Measurements from ENCODE around the gene MRPS34. TPM values are rescaled to one million over a fixed set of nuclear protein-coding genes. Genes with fewer than 3 reads are reported as not detected.

MRPS34 gene
- total RNA-seq, 1 experiment from 2014 or later = 109 TPM

GRCh38 chr16:1775006-1775845 lies 2.3 kb upstream of the MRPS34 start:
- no peak for TF ChIP-seq CTCF (IDR thresholded peaks at IDR 0.05; ENCODE audit: insufficient read depth in 1 of 2, low read depth in 1 of 2, low read length in 1 of 2, severe bottlenecking in 1 of 2, unreplicated experiment in 1 of 2)
- no peaks in the 10 kb centered on the region for H3K9me3 ChIP-seq
- no peaks in the 10 kb centered on the region for H3K27me3 ChIP-seq (replicated peaks; ENCODE audit: control insufficient read depth, insufficient read depth, low read length)
- Mint-ChIP-seq H3K27me3 (ENCODE audit: insufficient read depth, unreplicated experiment) (no peaks in the 10 kb centered on the region), H3K27ac (ENCODE audit: unreplicated experiment) (no peak overlapping the region), H3K36me3 (ENCODE audit: insufficient read depth, unreplicated experiment) (peaks cover 77% of the 10 kb centered on the region), H3K4me3 (ENCODE audit: unreplicated experiment) (no peak overlapping the region), H3K9me3 (ENCODE audit: unreplicated experiment) (no peaks in the 10 kb centered on the region), H3K4me1 (ENCODE audit: low read depth, unreplicated experiment) (no peaks in the 10 kb centered on the region)
- intact Hi-C loops (cut with micrococcal nuclease; ENCODE audit: unreplicated experiment) = no loop called here
- no TSS peak for BruUV-seq (replicated peaks)
- no peak for DNase-seq
- CTCF ChIA-PET = interaction anchor here (1.5 to 1.6 kb wide), 2 partner anchors 7 to 70 kb away, joined by 4 to 10 read pairs; partner anchors contain the start of genes MAPK8IP3, NUBP2 and SPSB3
- POLR2A ChIA-PET = interaction anchor here (1.1 kb wide), 1 partner anchor 7 kb away, joined by 4 read pairs; the partner anchor contains the start of genes NUBP2 and SPSB3
- H3K4me1 ChIP-seq = peaks cover 8% of the 10 kb centered on the region
- H3K4me3 ChIP-seq (ENCODE audit: low read depth, low read length) = no peak overlapping the region; the same call in 1 of the 2 replicates
- no peaks in the 10 kb centered on the region for H3K36me3 ChIP-seq (ENCODE audit: control insufficient read depth, insufficient read depth, low read length)

GRCh38 chr16:1774448-1774780 lies 1.5 kb upstream of the MRPS34 start:
- H3K4me1 Mint-ChIP-seq (ENCODE audit: low read depth, unreplicated experiment) = no peaks in the 10 kb centered on the region
- H3K27ac Mint-ChIP-seq (ENCODE audit: unreplicated experiment) = no peak overlapping the region
- no peak for DNase-seq
- ChIA-PET CTCF (interaction anchor here (1.5 to 1.6 kb wide), 2 partner anchors 8 to 69 kb away, joined by 4 to 10 read pairs; partner anchors contain the start of genes MAPK8IP3, NUBP2 and SPSB3), POLR2A (interaction anchor here (1.1 kb wide), 1 partner anchor 8 kb away, joined by 4 read pairs; the partner anchor contains the start of genes NUBP2 and SPSB3)
- peak overlapping the region; percentile 78 for H3K4me3 Mint-ChIP-seq (ENCODE audit: unreplicated experiment)
- BruUV-seq (replicated peaks) = no TSS peak
- peak overlapping the region; percentile 93 for H3K4me3 ChIP-seq (ENCODE audit: low read depth, low read length)
- TF ChIP-seq CTCF (IDR thresholded peaks at IDR 0.05; ENCODE audit: insufficient read depth in 1 of 2, low read depth in 1 of 2, low read length in 1 of 2, severe bottlenecking in 1 of 2, unreplicated experiment in 1 of 2) = no peak
- H3K36me3 Mint-ChIP-seq (ENCODE audit: insufficient read depth, unreplicated experiment) = peaks cover 78% of the 10 kb centered on the region
- H3K4me1 ChIP-seq = peaks cover 8% of the 10 kb centered on the region
- H3K9me3 ChIP-seq = no peaks in the 10 kb centered on the region
- H3K9me3 Mint-ChIP-seq (ENCODE audit: unreplicated experiment) = no peaks in the 10 kb centered on the region
- intact Hi-C loops (cut with micrococcal nuclease; ENCODE audit: unreplicated experiment) = no loop called here
- H3K27me3 Mint-ChIP-seq (ENCODE audit: insufficient read depth, unreplicated experiment) = no peaks in the 10 kb centered on the region
- no peaks in the 10 kb centered on the region for H3K27me3 ChIP-seq (replicated peaks; ENCODE audit: control insufficient read depth, insufficient read depth, low read length)
- H3K36me3 ChIP-seq (ENCODE audit: control insufficient read depth, insufficient read depth, low read length) = no peaks in the 10 kb centered on the region

DNA sequence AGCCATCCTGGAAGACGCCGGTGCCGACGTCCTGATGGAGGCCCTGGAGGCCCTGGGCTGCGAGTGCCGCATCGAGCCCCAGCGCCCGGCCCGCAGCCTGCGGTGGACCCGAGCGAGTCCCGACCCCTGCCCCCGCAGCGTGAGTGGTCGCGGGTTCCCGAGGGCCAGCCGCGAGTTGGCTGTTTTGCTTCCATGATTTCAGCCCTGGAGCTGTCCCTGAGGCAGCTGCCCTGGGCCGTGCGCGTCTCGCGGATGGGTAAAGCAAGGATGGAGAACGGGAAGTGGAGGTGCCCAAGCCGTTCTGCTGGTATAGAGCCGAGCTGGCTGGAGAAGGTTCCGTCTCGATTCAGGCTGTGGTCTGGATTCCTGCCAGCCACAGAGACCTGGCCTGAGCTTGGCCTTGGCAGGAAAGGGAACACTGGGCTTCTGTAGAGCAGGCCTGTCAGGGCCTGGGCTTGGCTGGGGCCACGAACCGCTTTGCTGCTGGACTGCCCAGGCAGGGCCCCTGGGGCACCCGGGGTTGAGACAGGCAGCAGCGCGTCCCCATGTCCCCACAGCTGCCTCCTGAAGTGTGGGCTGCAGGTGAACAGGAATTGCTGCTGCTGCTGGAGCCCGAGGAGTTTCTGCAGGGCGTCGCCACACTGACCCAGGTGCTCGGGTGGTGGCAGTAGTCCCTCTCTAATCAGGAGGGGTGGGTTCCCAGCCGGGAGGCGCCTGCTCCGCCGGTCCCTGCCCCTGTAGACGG lies 941 bp upstream of the MRPS34 start:
- peak overlapping the region; percentile 63 for H3K27ac Mint-ChIP-seq (ENCODE audit: unreplicated experiment)
- no peaks in the 10 kb centered on the region for H3K9me3 Mint-ChIP-seq (ENCODE audit: unreplicated experiment)
- H3K27me3 Mint-ChIP-seq (ENCODE audit: insufficient read depth, unreplicated experiment) = no peaks in the 10 kb centered on the region
- no peak for DNase-seq
- Histone ChIP-seq H3K27me3 (replicated peaks; ENCODE audit: control insufficient read depth, insufficient read depth, low read length) (no peaks in the 10 kb centered on the region), H3K4me1 (peaks cover 8% of the 10 kb centered on the region), H3K9me3 (no peaks in the 10 kb centered on the region), H3K36me3 (ENCODE audit: control insufficient read depth, insufficient read depth, low read length) (no peaks in the 10 kb centered on the region), H3K4me3 (ENCODE audit: low read depth, low read length) (peak overlapping the region; percentile 93)
- H3K4me1 Mint-ChIP-seq (ENCODE audit: low read depth, unreplicated experiment) = no peaks in the 10 kb centered on the region
- intact Hi-C loops (cut with micrococcal nuclease; ENCODE audit: unreplicated experiment) = loop anchor here (1.0 kb wide), 1 partner anchor 8 kb away; the partner anchor contains the start of genes NUBP2 and SPSB3
- TF ChIP-seq CTCF (IDR thresholded peaks at IDR 0.05; ENCODE audit: insufficient read depth in 1 of 2, low read depth in 1 of 2, low read length in 1 of 2, severe bottlenecking in 1 of 2, unreplicated experiment in 1 of 2) = no peak
- peak overlapping the region; percentile 78 for H3K4me3 Mint-ChIP-seq (ENCODE audit: unreplicated experiment)
- peaks cover 79% of the 10 kb centered on the region for H3K36me3 Mint-ChIP-seq (ENCODE audit: insufficient read depth, unreplicated experiment)
- no TSS peak for BruUV-seq (replicated peaks)
- POLR2A ChIA-PET = interaction anchor here (1.1 kb wide), 1 partner anchor 9 kb away, joined by 4 read pairs; the partner anchor contains the start of genes NUBP2 and SPSB3
- CTCF ChIA-PET = interaction anchor here (0.6 to 1.6 kb wide), 3 partner anchors 9 to 68 kb away, joined by 4 to 10 read pairs (median 4); partner anchors contain the start of genes MAPK8IP3, NUBP2 and SPSB3

All from Caco-2 (cell line).